SK-N-SH treated with all-trans-retinoic acid at 6 μM for 48 hours (cell line): Measurements from ENCODE around the gene CEP57L1.
"Not testable (repeated sequence)": the region's sequence is repeated elsewhere in the genome, so short reads cannot be mapped to it uniquely, and the experiment has no call there.

ENCODE experiments used
- ATAC-seq: fragments of 200-7000 bp; cut with Tn5 transposase; 3 replicates; pipeline ENCODE4 v1.9.1; 2020; ENCODE audit warnings: mild to moderate bottlenecking, moderate library complexity
- ARNTL ChIP-seq: fragments of 450-650 bp; formaldehyde crosslinking; IDR thresholded peaks from 2 replicates; pipeline ENCODE4 v1.5.0; 2020; ENCODE audit warnings: low read depth, mild to moderate bottlenecking, moderate library complexity, borderline replicate concordance
- BACH2 ChIP-seq: fragments of 250-450 bp; sonication (Bioruptor Pico); IDR thresholded peaks from 2 replicates; pipeline ENCODE4 v1.9.0; 2021; ENCODE audit warnings: mild to moderate bottlenecking, borderline replicate concordance
- CREB5 ChIP-seq: fragments of 250-450 bp; sonication (Bioruptor Pico); IDR thresholded peaks from 2 replicates; pipeline ENCODE4 v1.5.1; 2020; ENCODE audit warnings: low read depth, mild to moderate bottlenecking, moderate library complexity
- CSDC2 ChIP-seq: fragments of 250-450 bp; sonication (Bioruptor Pico); IDR thresholded peaks from 2 replicates; pipeline ENCODE4 v1.5.0; 2020; ENCODE audit warnings: mild to moderate bottlenecking, moderate library complexity
- CSRNP3 ChIP-seq: fragments of 250-450 bp; sonication (Bioruptor Pico); IDR thresholded peaks from 2 replicates; pipeline ENCODE4 v1.5.1; 2021; ENCODE audit warnings: mild to moderate bottlenecking, moderate library complexity
- ESRRG ChIP-seq: fragments of 250-450 bp; sonication (Bioruptor Pico); IDR thresholded peaks from 2 replicates; pipeline ENCODE4 v1.6.1; 2021; ENCODE audit warnings: mild to moderate bottlenecking
- GLIS3 ChIP-seq: fragments of 250-450 bp; sonication (Bioruptor Pico); IDR thresholded peaks from 2 replicates; pipeline ENCODE4 v1.5.0; 2020; ENCODE audit warnings: mild to moderate bottlenecking, moderate library complexity
- ISL1 ChIP-seq: fragments of 250-450 bp; sonication (Bioruptor Pico); IDR thresholded peaks from 2 replicates; pipeline ENCODE4 v2.1.2; 2022; ENCODE audit warnings: mild to moderate bottlenecking, moderate library complexity
- OSR1 ChIP-seq: fragments of 250-450 bp; sonication (Bioruptor Pico); IDR thresholded peaks from 2 replicates; pipeline ENCODE4 v1.8.0; 2022; ENCODE audit warnings: moderate library complexity, mild to moderate bottlenecking, inconsistent platforms
- PATZ1 ChIP-seq: fragments of 250-450 bp; sonication (Bioruptor Pico); IDR thresholded peaks from 2 replicates; pipeline ENCODE4 v1.8.0; 2020; ENCODE audit warnings: mild to moderate bottlenecking, moderate library complexity, borderline replicate concordance
- PPARA ChIP-seq: fragments of 250-450 bp; sonication (Bioruptor Pico); IDR thresholded peaks from 2 replicates; pipeline ENCODE4 v1.5.0; 2020; ENCODE audit warnings: mild to moderate bottlenecking, borderline replicate concordance
- RARB ChIP-seq: fragments of 250-450 bp; sonication (Bioruptor Pico); IDR thresholded peaks from 2 replicates; pipeline ENCODE4 v1.8.0; 2021; ENCODE audit warnings: mild to moderate bottlenecking, moderate library complexity
- TCF4 ChIP-seq: fragments of 250-450 bp; sonication (Bioruptor Pico); IDR thresholded peaks from 2 replicates; pipeline ENCODE4 v1.8.0; 2021; ENCODE audit warnings: mild to moderate bottlenecking, moderate library complexity, borderline replicate concordance
- ZC3H10 ChIP-seq: fragments of 250-450 bp; sonication (Bioruptor Pico); IDR thresholded peaks from 2 replicates; pipeline ENCODE4 v1.5.1; 2021; ENCODE audit warnings: mild to moderate bottlenecking, moderate library complexity
- ZFP3 ChIP-seq: fragments of 250-450 bp; sonication (Bioruptor Pico); IDR thresholded peaks from 2 replicates; pipeline ENCODE4 v1.5.0; 2020; ENCODE audit warnings: mild to moderate bottlenecking, moderate library complexity
- ZFP30 ChIP-seq: fragments of 450-650 bp; formaldehyde crosslinking; IDR thresholded peaks from 2 replicates; pipeline ENCODE4 v1.5.0; 2022; ENCODE audit warnings: mild to moderate bottlenecking, moderate library complexity
- ZNF70 ChIP-seq: fragments of 450-650 bp; formaldehyde crosslinking; IDR thresholded peaks from 2 replicates; pipeline ENCODE4 v1.5.0; 2020; ENCODE audit warnings: mild to moderate bottlenecking, moderate library complexity
- TF ChIP-seq, protein P1 (sequence below): fragments of 250-450 bp; sonication (Bioruptor Pico); IDR thresholded peaks from 2 replicates; pipeline ENCODE4 v1.8.0; 2021; ENCODE audit warnings: low read depth, mild to moderate bottlenecking, moderate library complexity, borderline replicate concordance
- TF ChIP-seq, protein P2 (sequence below): fragments of 250-450 bp; sonication (Bioruptor Pico); IDR thresholded peaks from 2 replicates; pipeline ENCODE4 v1.5.0; 2020; ENCODE audit warnings: mild to moderate bottlenecking, moderate library complexity

Gene CEP57L1

GRCh38 chr6:109187399-109188114 lies 92.2 kb downstream of the CEP57L1 start (continued):
- TF ChIP-seq, protein P1, sequence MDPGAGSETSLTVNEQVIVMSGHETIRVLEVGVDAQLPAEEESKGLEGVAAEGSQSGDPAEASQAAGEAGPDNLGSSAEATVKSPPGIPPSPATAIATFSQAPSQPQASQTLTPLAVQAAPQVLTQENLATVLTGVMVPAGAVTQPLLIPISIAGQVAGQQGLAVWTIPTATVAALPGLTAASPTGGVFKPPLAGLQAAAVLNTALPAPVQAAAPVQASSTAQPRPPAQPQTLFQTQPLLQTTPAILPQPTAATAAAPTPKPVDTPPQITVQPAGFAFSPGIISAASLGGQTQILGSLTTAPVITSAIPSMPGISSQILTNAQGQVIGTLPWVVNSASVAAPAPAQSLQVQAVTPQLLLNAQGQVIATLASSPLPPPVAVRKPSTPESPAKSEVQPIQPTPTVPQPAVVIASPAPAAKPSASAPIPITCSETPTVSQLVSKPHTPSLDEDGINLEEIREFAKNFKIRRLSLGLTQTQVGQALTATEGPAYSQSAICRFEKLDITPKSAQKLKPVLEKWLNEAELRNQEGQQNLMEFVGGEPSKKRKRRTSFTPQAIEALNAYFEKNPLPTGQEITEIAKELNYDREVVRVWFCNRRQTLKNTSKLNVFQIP (CRISPR knock-in tag): no peak
- TF ChIP-seq ESRRG: no peak
- TF ChIP-seq OSR1 (CRISPR knock-in tag): no peak

GRCh38 chr6:109188115-109188411 lies 92.8 kb downstream of the CEP57L1 start:
- ATAC-seq: peak; percentile 34; the same call in 2 of the 3 replicates
- TF ChIP-seq ZNF70 (CRISPR knock-in tag) (no peak), OSR1 (CRISPR knock-in tag) (no peak), PPARA (CRISPR knock-in tag) (no peak), ISL1 (CRISPR knock-in tag) (no peak), RARB (CRISPR knock-in tag) (no peak), GLIS3 (CRISPR knock-in tag) (no peak), PATZ1 (CRISPR knock-in tag) (no peak), CSDC2 (CRISPR knock-in tag) (no peak), BACH2 (CRISPR knock-in tag) (no peak), ZFP3 (no peak), TCF4 (no peak), ARNTL (CRISPR knock-in tag) (no peak), ZC3H10 (CRISPR knock-in tag) (no peak), CREB5 (CRISPR knock-in tag) (no peak), CSRNP3 (no peak), ZFP30 (CRISPR knock-in tag) (no peak)
- TF ChIP-seq, protein P2, sequence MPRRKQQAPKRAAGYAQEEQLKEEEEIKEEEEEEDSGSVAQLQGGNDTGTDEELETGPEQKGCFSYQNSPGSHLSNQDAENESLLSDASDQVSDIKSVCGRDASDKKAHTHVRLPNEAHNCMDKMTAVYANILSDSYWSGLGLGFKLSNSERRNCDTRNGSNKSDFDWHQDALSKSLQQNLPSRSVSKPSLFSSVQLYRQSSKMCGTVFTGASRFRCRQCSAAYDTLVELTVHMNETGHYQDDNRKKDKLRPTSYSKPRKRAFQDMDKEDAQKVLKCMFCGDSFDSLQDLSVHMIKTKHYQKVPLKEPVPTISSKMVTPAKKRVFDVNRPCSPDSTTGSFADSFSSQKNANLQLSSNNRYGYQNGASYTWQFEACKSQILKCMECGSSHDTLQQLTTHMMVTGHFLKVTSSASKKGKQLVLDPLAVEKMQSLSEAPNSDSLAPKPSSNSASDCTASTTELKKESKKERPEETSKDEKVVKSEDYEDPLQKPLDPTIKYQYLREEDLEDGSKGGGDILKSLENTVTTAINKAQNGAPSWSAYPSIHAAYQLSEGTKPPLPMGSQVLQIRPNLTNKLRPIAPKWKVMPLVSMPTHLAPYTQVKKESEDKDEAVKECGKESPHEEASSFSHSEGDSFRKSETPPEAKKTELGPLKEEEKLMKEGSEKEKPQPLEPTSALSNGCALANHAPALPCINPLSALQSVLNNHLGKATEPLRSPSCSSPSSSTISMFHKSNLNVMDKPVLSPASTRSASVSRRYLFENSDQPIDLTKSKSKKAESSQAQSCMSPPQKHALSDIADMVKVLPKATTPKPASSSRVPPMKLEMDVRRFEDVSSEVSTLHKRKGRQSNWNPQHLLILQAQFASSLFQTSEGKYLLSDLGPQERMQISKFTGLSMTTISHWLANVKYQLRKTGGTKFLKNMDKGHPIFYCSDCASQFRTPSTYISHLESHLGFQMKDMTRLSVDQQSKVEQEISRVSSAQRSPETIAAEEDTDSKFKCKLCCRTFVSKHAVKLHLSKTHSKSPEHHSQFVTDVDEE (CRISPR knock-in tag): no peak

DNA sequence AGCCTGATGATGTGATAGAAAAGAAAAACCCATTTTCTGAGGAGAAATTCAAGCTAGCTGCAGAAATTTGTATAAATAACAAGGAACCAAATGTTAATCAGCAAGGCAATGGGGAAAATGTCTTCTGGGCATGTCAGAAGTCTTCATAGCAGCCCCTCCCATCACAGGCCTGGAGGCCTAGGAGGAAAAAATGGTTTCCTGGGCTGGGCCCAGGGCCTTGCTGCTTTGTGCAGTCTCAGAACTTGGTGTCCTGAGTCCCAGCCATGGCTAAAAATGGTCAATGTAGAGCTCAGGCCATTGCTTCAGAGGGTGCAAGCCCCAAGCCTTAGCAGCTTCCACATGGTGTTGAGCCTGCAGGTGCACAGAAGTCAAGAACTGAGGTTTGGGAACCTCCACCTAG lies 96.1 kb downstream of the CEP57L1 start:
- ATAC-seq: not testable (repeated sequence)

DNA sequence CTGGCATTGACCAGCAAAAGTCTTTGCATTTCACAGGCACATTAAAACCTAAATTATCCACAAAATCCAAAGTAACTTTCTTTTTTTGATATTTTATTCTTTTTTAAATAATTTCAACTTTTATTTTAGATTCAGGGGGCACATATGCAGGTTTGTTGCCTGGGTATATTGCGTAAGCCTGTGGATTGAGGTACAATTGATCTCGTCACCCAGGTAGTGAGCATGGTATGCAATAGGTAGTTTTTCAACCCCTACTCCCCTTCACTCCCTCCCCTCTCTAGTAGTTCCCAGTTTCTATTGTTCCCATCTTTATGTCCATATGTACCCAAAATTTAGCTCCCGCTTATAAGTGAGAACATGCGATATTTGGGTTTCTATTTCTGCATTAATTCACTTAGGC lies 97.6 kb downstream of the CEP57L1 start:
- TF ChIP-seq PATZ1 (CRISPR knock-in tag) (no peak), GLIS3 (CRISPR knock-in tag) (no peak), RARB (CRISPR knock-in tag) (no peak)
- no peak for ATAC-seq
